GM23338 (cell line): ENCODE results near the gene ZSWIM1.

ENCODE experiments used
- CREB1 ChIP-seq: fragments of 250-450 bp; sonication (Bioruptor Pico); IDR thresholded peaks from 2 replicates; pipeline ENCODE4 v1.5.0; 2020; ENCODE audit warnings: low read depth, mild to moderate bottlenecking, moderate library complexity
- EZH2 ChIP-seq: fragments of 200-600 bp; sonication (generic); IDR thresholded peaks from one replicate; pipeline ENCODE4 v1.8.0; 2017; ENCODE audit warnings: antibody characterized with exemption, mild to moderate bottlenecking, low read depth; ENCODE audit not compliant: unreplicated experiment
- POLR2AphosphoS5 ChIP-seq: IDR thresholded peaks from 2 replicates; pipeline ENCODE4 v1.6.1; 2016; ENCODE audit warnings: antibody characterized with exemption, low read depth
- TF ChIP-seq, protein P1 (sequence below), 2 experiments: fragments of 200-600 bp in 1 of 2; sonication (generic) in 1 of 2; conservative IDR thresholded peaks; 2 replicates each; pipeline versions ENCODE4 v1.5.1 to v1.6.1; 2016 to 2017; ENCODE audit warnings: antibody characterized with exemption in 2 of 2, low read depth in 2 of 2, mild to moderate bottlenecking in 2 of 2, moderate library complexity in 1 of 2

- TF ChIP-seq, protein P1, sequence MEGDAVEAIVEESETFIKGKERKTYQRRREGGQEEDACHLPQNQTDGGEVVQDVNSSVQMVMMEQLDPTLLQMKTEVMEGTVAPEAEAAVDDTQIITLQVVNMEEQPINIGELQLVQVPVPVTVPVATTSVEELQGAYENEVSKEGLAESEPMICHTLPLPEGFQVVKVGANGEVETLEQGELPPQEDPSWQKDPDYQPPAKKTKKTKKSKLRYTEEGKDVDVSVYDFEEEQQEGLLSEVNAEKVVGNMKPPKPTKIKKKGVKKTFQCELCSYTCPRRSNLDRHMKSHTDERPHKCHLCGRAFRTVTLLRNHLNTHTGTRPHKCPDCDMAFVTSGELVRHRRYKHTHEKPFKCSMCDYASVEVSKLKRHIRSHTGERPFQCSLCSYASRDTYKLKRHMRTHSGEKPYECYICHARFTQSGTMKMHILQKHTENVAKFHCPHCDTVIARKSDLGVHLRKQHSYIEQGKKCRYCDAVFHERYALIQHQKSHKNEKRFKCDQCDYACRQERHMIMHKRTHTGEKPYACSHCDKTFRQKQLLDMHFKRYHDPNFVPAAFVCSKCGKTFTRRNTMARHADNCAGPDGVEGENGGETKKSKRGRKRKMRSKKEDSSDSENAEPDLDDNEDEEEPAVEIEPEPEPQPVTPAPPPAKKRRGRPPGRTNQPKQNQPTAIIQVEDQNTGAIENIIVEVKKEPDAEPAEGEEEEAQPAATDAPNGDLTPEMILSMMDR (conservative IDR thresholded peaks at IDR 0.05; ENCODE audit: low read depth in 2 of 2), result no peak
- TF ChIP-seq POLR2AphosphoS5, result no peak
- no peak for TF ChIP-seq CREB1
- TF ChIP-seq EZH2, result no peak
These were observed 46.2 kb downstream of the ZSWIM1 start for GRCh38 chr20:45927071-45927878.
